Fibroblast of skin of abdomen (primary cell): Measurements from ENCODE around the gene OLFM1.

Experiments used
- DNase-seq: peaks from one replicate; pipeline ENCODE4 v3.0.0-alpha.2; 2013

Gene OLFM1

GRCh38 chr9:135076876-135077430 lies 10.5 kb upstream of the OLFM1 start:
- DNase-seq = no peak

DNA sequence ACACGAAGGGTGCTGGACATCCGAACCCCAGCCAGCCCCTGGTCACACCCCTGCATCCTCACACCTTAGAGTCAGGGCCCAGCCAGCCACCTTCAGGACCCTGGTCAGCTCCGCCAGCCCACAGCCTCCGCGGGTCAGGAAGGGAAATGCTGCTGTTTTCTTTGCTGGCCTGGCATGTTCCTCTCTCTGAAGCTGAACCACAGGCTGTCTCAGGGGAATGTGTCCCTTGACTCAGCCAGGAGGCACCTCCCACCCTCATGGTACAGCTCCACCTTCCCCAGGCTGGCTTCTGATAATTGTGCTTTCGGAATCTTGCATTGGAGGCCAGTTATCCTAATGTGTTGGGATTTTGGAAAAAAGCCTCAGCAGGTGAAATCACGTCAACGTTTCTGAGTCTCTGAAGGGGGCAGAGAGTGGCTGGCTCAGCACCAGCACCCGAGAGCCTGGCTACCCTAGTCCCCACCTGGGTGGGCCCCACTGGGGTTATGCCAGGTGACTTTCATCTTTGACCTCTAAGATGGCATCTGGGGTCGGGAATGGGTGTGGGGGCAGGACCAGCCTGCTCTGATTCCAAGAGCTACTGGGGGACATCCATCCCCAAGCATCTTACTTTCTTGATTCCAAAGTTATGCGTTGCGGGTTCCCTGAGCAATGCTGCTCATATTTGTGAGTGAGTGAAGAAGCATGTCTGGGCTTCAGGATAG lies 9.8 kb upstream of the OLFM1 start:
- no peak for DNase-seq

- DNase-seq = no peak
Observed at GRCh38 chr9:135078361-135078821, 9.1 kb upstream of the OLFM1 start.

DNA sequence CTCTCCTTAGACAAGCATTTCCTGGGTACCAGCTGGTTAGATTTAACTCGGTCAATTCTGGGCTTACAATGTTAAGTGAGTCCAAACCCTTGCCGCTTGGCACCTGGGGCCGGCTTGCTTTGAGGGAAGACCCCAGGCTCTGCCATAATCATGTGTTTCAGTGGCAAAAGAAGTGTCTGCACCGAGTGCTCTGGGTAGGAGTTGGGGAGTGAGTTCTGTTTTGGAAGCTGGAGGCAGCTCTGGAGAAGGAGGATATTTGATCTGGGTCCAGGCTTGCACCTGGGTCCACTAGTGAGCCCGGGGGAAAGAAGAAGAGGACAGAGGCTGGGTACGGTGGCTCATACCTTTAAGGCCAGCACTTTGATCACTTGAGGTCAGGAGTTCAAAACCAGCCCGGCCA lies 8.4 kb upstream of the OLFM1 start:
- DNase-seq = no peak

DNA sequence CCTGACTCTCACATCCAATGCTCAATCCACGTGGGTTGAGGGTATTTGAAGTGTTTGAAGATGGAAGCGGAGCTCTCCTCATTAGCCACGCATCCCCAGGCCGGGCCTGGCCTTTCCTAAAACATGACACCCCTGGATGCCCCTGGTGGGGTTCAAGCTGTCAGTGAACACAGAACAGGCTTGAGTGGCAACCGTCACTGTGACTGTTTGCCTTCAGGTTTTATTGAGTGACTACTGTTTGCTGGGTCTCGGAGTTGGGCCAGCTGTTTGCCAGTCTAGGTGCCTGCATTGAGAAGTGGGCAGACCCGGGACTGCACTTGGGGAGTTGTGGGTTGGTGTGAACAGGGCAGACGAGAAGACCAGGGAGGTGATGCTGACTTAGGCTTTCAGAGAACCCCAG lies 7.8 kb upstream of the OLFM1 start:
- DNase-seq = no peak

DNA sequence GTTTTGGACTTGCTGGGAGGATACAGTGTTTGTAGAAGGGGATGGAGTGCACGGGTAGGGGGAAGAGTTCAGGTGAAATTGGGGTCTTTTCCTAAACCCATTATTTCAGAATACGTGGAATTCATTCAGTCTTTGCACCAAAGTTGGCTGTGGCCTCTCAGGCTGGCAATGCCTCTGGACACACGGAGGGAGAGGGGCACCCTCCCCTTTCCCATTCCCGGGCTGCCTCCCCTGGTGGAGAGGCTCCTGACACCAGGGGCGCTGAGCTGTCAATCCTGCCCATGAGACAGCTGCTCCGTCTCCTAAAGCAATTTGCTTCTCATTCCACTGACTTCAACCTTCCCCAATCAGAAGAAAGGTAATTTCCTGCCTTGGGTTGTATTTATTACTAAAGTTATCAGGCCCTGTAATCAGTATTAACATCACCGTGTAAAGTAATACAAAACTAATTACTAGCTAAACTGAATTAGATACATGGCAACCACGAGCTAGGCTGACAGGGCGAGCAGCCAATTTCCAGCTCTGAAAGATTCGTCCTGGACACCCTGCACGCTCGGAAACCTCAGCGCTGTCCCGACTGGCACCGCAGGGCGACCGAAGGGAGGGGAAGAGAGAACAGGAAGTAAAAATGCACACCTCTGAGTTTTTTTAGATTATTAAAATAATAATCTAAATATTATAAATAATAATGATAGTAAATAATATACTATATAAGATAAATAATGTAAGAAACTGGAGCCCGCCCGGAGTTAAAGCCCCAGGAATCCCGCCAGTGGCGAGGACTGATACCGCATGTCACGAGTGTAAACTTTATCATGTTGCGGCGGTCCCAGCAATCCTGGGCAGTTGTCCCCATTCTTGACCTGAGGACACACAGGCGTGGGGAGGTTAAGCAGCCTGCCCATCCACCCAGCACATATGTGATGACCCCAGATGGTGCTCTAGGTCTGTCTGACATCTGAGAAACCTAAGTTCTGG lies 6.9 kb upstream of the OLFM1 start:
- no peak for DNase-seq

DNA sequence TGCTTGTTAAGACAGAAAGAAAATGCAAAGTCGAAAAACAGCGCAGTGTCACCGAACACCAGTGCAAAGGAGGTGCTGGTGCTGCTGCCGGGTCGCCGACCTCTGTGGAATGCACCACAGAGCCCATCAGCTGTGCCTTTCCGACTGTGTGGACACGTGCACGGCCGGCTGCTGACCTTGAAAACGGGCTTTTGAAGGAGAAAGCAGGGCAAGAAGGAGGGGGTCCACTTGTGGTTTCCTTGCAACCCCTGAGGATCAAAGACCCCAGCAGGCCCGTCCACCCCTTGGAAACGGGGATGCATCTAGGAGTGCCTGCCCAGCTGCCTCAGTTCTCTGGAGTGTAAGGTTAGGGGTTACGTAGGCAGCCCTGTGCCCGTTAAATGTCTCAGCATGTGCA lies 6.2 kb upstream of the OLFM1 start:
- DNase-seq = no peak

GRCh38 chr9:135081731-135082130 lies 5.7 kb upstream of the OLFM1 start:
- no peak for DNase-seq

GRCh38 chr9:135082536-135082935 lies 4.9 kb upstream of the OLFM1 start:
- no peak for DNase-seq

GRCh38 chr9:135083241-135083810 lies 4.1 kb upstream of the OLFM1 start:
- DNase-seq = no peak

GRCh38 chr9:135083831-135084230 lies 3.6 kb upstream of the OLFM1 start:
- DNase-seq = no peak

DNA sequence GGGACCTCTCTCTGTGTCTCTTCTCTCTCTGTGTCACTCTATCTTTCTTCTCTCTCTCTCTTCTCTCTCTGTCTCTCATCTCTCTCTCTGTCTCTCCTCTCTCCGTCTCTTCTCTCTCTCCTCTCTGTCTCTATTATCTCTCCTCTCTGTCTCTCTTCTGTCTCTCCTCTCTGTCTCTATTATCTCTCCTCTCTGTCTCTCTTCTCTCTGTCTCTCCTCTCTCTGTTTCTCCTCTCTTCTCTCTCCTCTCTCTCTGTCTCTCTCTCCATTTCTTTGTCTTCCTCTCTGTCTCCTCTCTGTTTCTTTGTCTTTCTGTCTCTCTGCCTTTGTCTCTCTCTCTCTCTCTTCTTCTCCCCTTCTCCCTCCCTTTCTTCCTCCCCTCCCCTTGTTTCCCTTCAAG lies 3.2 kb upstream of the OLFM1 start:
- DNase-seq = no peak

DNA sequence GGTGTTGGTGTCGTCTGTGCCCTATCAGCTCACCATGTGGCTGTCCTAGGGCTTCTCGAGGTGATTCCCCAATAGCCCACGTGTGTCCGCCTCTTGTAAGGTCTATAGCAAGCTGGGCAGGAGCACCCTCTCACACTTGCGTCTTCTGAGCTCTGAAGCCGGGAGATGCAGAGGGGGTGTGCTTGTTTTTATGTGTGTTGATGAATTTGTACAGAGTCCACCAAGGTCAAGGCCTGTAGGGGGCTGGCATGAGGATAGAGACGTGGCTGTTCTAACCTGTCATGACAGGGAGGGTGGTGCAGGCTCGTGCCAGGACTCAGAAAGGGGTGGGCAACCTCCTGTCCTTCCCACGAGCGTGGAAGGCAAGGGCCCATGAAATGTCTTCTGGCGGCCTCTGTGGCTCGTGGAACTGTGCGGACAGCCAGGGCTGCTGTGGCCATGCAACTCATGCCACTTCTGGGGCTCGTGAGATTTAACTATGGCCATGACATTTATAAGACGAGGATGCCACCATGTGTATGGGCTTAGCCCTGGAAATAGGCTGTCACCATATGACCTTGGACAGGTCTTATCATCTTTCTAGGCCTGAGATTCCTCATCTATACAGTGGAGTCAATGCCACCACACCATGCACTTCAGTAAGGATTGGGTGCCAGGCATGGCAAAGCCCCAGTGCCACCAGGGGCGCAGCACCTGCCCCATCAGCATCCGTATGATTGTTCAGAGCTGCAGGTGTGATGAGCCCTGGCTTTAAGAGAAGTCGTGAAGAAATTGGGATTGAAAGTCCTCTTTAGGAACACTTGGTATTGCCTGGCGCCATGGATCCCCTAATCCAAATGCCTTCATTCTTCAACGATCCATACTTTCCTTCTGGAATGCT lies 2.3 kb upstream of the OLFM1 start:
- DNase-seq = no peak

DNA sequence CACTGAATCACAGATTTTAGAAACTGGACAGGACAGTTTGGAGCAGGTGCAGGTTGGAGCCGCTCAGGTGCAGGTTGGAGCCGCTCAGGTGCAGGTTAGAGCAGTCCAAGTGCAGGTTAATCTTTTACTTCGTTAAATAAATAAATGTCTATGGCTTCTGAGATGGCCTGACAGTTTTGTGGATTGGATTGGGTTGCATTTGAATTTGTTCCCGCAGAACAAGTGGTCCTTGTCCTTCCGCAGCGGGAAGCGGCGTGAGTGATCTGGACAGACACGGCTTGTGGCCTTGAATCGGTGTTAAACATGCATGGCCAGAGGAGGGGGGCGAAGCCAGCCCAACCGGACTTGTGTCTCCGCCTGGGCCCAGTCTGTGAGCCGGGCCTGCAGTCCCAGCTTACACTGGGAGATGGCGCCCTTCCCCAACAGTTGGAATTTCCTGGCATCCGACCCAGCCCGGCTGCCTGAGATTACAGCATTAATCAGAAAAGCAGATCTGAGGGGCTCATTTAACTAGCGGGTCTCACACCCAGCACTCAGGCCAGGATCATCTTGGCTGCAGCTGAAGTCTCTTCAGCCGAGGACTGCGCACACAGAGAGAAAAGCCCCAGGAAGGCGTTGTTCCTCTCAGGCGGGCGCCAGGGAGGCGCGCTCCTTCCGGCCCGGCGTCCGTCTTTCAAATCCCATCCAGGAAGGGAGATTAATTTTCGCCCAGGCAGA lies 1.5 kb upstream of the OLFM1 start:
- peak; percentile 35 for DNase-seq

DNA sequence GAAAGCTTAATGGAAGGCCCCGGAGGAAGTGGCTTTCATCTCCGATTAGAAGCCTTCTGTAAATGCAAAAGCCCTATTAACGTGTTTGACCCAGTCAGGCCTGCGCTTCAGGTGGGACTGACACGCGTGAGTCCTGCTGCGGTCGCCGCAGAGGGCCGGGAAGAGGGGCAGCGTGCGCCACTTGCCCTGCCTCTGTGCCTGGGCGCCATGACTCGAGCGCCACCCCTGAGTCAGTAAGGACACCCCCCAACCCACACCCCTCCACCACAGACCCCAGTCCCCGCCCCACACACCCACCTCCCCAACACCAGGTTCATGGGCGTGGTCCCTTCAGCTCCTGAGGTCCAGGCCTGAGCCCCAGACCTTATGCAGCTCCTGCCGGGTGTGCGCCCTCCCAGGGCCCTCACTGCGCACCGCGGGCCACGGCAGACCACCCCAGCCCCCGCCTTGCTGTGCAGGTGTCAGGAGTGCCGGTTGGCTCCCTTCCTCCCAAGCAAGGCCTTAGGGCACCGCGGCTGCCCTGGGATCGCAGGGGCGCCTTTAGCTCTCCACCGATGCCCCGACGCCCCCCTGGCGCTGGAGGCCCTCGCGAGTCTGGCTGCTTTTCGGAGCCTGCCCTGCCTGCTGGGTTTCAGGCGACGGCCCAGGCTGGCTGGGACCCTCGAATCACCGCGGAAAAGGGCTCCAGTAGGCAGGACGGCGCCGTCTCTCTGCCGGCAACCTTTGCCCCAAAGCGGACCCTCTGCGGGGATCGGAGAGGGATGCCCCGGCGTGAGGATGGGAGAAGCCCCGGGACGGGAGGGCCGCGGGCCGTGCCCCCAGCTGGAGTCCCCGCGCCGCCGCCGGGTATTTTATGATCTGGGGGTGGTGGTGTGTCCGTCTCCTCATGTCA lies 625 bp upstream of the OLFM1 start:
- no peak for DNase-seq

DNA sequence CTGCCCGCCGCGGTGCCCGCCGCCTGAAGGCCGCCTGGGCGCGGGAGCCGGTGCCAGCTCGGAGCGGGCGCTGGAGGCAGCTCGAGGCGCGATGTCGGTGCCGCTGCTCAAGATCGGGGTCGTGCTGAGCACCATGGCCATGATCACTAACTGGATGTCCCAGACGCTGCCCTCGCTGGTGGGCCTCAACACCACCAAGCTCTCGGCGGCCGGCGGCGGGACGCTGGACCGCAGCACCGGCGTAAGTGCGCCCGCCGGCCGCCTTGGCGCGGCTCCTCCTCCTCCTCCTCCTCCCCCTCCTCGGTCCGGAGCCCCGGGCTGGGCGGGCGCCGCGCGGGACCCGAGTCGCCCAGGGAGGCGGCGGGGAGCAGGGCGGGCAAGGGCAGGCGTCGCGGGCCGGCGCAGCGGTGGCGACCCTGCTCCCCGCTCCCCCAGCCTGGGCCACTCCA lies 455 bp downstream of the OLFM1 start:
- DNase-seq = no peak

- no peak for DNase-seq
Observed at GRCh38 chr9:135088348-135088978, 995 bp downstream of the OLFM1 start.

- no peak for DNase-seq
Observed at GRCh38 chr9:135088979-135089847, 1.7 kb downstream of the OLFM1 start.

GRCh38 chr9:135090081-135090480 lies 2.6 kb downstream of the OLFM1 start:
- DNase-seq = no peak
